WTC11 (cell line): ENCODE measurements around the gene SLAIN1.

Experiments used
- CBFB ChIP-seq: sonication (generic); formaldehyde crosslinking; IDR thresholded peaks from 2 replicates; pipeline ENCODE4 v1.8.1; 2022; ENCODE audit warnings: mild to moderate bottlenecking, low read depth, missing genetic modification reagents
- CTCF ChIP-seq: fragments of 200-600 bp; IDR thresholded peaks from 2 replicates; pipeline ENCODE4 v1.8.0; 2022; ENCODE audit warnings: antibody characterized with exemption
- FOXP1 ChIP-seq: sonication (generic); formaldehyde crosslinking; IDR thresholded peaks from 2 replicates; pipeline ENCODE4 v1.8.0; 2022; ENCODE audit warnings: missing genetic modification reagents, mild to moderate bottlenecking, moderate library complexity, borderline replicate concordance
- NFYB ChIP-seq: sonication (generic); formaldehyde crosslinking; conservative IDR thresholded peaks from 2 replicates; pipeline ENCODE4 v1.8.0; 2022; ENCODE audit warnings: low read depth, missing genetic modification reagents
- RELA ChIP-seq: sonication (generic); formaldehyde crosslinking; IDR thresholded peaks from 2 replicates; pipeline ENCODE4 v1.8.1; 2022; ENCODE audit warnings: missing genetic modification reagents, mild to moderate bottlenecking, borderline replicate concordance
- SMAD4 ChIP-seq: sonication (generic); formaldehyde crosslinking; IDR thresholded peaks from 2 replicates; pipeline ENCODE4 v1.8.0; 2022; ENCODE audit warnings: mild to moderate bottlenecking, missing genetic modification reagents
- ZNF263 ChIP-seq: sonication (generic); formaldehyde crosslinking; IDR thresholded peaks from 2 replicates; pipeline ENCODE4 v1.8.1; 2022; ENCODE audit warnings: low read depth, mild to moderate bottlenecking, moderate library complexity, missing genetic modification reagents

GRCh38 chr13:77699059-77699680, 1.7 kb downstream of the SLAIN1 start:
- TF ChIP-seq CTCF (no peak), ZNF263 (no peak), CBFB (no peak), NFYB (CRISPR knock-in tag) (no peak), RELA (CRISPR knock-in tag) (no peak), SMAD4 (no peak), FOXP1 (no peak)
